Keratinocyte (primary cell): ENCODE data around the gene CYP1A2. TPM values are rescaled to one million over a fixed set of nuclear protein-coding genes. Genes with fewer than 3 reads are reported as not detected.

Source experiments
- DNase-seq: peaks from one replicate; pipeline ENCODE4 v3.0.0-alpha.2; 2011; ENCODE audit warnings: low read depth, missing footprints, low spot score
- FAIRE-seq: peaks from 2 replicates; lab custom pipeline; 2011; peaks lifted over from hg19 to GRCh38; lab: Jason Lieb, UNC
- H2AFZ ChIP-seq: 2 replicates; pipeline ENCODE4 v1.6.0; 2012; ENCODE audit warnings: low read length, control low read depth, inconsistent platforms; ENCODE audit not compliant: control insufficient read depth
- H3K27ac ChIP-seq: 2 replicates; pipeline ENCODE4 v1.5.1; 2011; ENCODE audit warnings: low read length; ENCODE audit not compliant: control insufficient read depth, insufficient read depth
- H3K27me3 ChIP-seq: 3 replicates; pipeline ENCODE4 v1.6.0; 2011; ENCODE audit warnings: low read length; ENCODE audit not compliant: control insufficient read depth, insufficient read depth; ENCODE audit errors: extremely low read depth
- H3K36me3 ChIP-seq, 2 experiments: 2 replicates in 1 of 2; 3 replicates in 1 of 2; pipeline ENCODE4 v1.5.1; 2011; ENCODE audit warnings: low read length in 2 of 2, mild to moderate bottlenecking in 1 of 2; ENCODE audit not compliant: control insufficient read depth in 2 of 2, insufficient read depth in 2 of 2; ENCODE audit errors: extremely low read depth in 1 of 2
- H3K4me1 ChIP-seq: 3 replicates; pipeline ENCODE4 v1.5.1; 2011; ENCODE audit warnings: low read length; ENCODE audit not compliant: control insufficient read depth, insufficient read depth; ENCODE audit errors: extremely low read depth
- H3K4me2 ChIP-seq: 3 replicates; pipeline ENCODE4 v1.6.0; 2011; ENCODE audit warnings: low read depth, low read length; ENCODE audit not compliant: control insufficient read depth, insufficient read depth; ENCODE audit errors: extremely low read depth
- H3K4me3 ChIP-seq, 3 experiments: fragments of 200-600 bp in 1 of 3; sonication (generic) in 1 of 3; 2 replicates in 2 of 3; 3 replicates in 1 of 3; pipeline ENCODE4 v1.5.1; 2011 to 2016; ENCODE audit warnings: low read length in 3 of 3, mild to moderate bottlenecking in 3 of 3, control low read depth in 2 of 3, inconsistent platforms in 1 of 3, low read depth in 1 of 3, mixed read lengths in 1 of 3, mixed run types in 1 of 3, moderate library complexity in 1 of 3; ENCODE audit not compliant: control insufficient read depth in 2 of 3, insufficient read depth in 2 of 3; ENCODE audit errors: extremely low read depth in 1 of 3
- H3K79me2 ChIP-seq: 2 replicates; pipeline ENCODE4 v1.6.0; 2012; ENCODE audit warnings: low read length; ENCODE audit not compliant: control insufficient read depth, insufficient read depth
- H3K9ac ChIP-seq: 3 replicates; pipeline ENCODE4 v1.6.0; 2011; ENCODE audit warnings: low read length; ENCODE audit not compliant: control insufficient read depth, insufficient read depth; ENCODE audit errors: extremely low read depth
- H3K9me1 ChIP-seq: 3 replicates; pipeline ENCODE4 v1.6.0; 2011; ENCODE audit warnings: low read length; ENCODE audit not compliant: control insufficient read depth, insufficient read depth; ENCODE audit errors: extremely low read depth
- H3K9me3 ChIP-seq: 2 replicates; pipeline ENCODE4 v1.5.1; 2012; ENCODE audit warnings: low read depth, low read length; ENCODE audit not compliant: control insufficient read depth
- H4K20me1 ChIP-seq: 3 replicates; pipeline ENCODE4 v1.6.0; 2011; ENCODE audit warnings: low read length; ENCODE audit not compliant: control insufficient read depth, insufficient read depth; ENCODE audit errors: extremely low read depth
- CTCF ChIP-seq, 3 experiments: IDR thresholded peaks in 1 of 3; conservative IDR thresholded peaks in 1 of 3; optimal IDR thresholded peaks in 1 of 3; 2 replicates in 2 of 3; 3 replicates in 1 of 3; pipeline versions ENCODE3 to v1.5.1; 2011; ENCODE audit warnings: low read length in 3 of 3, mild to moderate bottlenecking in 3 of 3, moderate library complexity in 2 of 3, control low read depth in 1 of 3, inconsistent platforms in 1 of 3; ENCODE audit not compliant: insufficient read depth in 2 of 3; ENCODE audit errors: extremely low read depth in 1 of 3
- EZH2 ChIP-seq: IDR thresholded peaks from one replicate; pipeline ENCODE4 v1.6.1; 2012; ENCODE audit warnings: inconsistent platforms, mild to moderate bottlenecking, low read length, moderate library complexity
- dilution Hi-C: fragments of 300-500 bp; cut with MboI; formaldehyde crosslinking; loops from one replicate; pipeline ENCODE4 v1.7.0; 2020; ENCODE audit warnings: low sequenced_read_pairs; ENCODE audit not compliant: extremely low pct_ligation_motif_present
- polyA plus RNA-seq, 5 experiments: library from polyadenylated mRNA; depleted of rRNA in 3 of 5; stranded (reverse) in 3 of 5; stranded (forward) in 1 of 5; unstranded in 1 of 5; fragments of >200 nt; gene quantifications; 1 replicate in 1 of 5; 2 replicates in 3 of 5; 3 replicates in 1 of 5; pipeline versions ENCODE4 v1.2.1 to v1.2.3, GENCODE V29; 2011 to 2012; ENCODE audit warnings: missing spikeins in 2 of 5, low read depth in 1 of 5, low replicate concordance in 1 of 5

CYP1A2 gene
- polyA plus RNA-seq, 1 donor (not counting 4 experiments of a cell fraction or from before 2014, with no cell fraction given) = 0.04 TPM

- Histone ChIP-seq H2AFZ (peak within 1 kb of the TSS; percentile 75), H3K4me3 (peak within 1 kb of the TSS; percentile 44 to 64 (median 64)), H3K27ac (no peak within 1 kb of the TSS), H3K9ac (peak within 1 kb of the TSS; percentile 72), H4K20me1 (no peaks in the 10 kb centered on the region), H3K9me3 (no peaks in the 10 kb centered on the region), H3K27me3 (peaks cover 11% of the 10 kb centered on the region), H3K4me2 (peak within 1 kb of the TSS; percentile 94), H3K36me3 (no peaks in the 10 kb centered on the region), H3K79me2 (no peaks in the 10 kb centered on the region), H3K9me1 (no peaks in the 10 kb centered on the region), H3K4me1 (peaks cover 5% of the 10 kb centered on the region)
- peak; percentile 41 for FAIRE-seq
- TF ChIP-seq EZH2 (no peak), CTCF (optimal IDR thresholded peaks at IDR 0.05 in 1 of 3, IDR thresholded peaks at IDR 0.05 in 1 of 3, conservative IDR thresholded peaks at IDR 0.05 in 1 of 3; ENCODE audit: extremely low read depth in 1 of 3, insufficient read depth in 2 of 3, low read length in 3 of 3) (no peak)
- no peak for DNase-seq
- dilution Hi-C loops = no loop called here
Observed at GRCh38 chr15:74725225-74725774, 23.3 kb upstream of the CYP1A2 start, which contains the start of gene CYP1A1. CYP1A1 (minus strand) TSS chr15:74725528; CDS start chr15:74723097, 2,431 bp downstream.

GRCh38 chr15:74725845-74726773 lies 22.5 kb upstream of the CYP1A2 start:
- no peak for DNase-seq
- no peaks in the 10 kb centered on the region for H3K9me1 ChIP-seq

More at GRCh38 chr15:74725845-74726773, 22.5 kb upstream of the CYP1A2 start:
- peaks cover 5% of the 10 kb centered on the region for H3K4me1 ChIP-seq
- H2AFZ ChIP-seq = peak overlapping the region; percentile 75
- TF ChIP-seq CTCF (optimal IDR thresholded peaks at IDR 0.05 in 1 of 3, IDR thresholded peaks at IDR 0.05 in 1 of 3, conservative IDR thresholded peaks at IDR 0.05 in 1 of 3; ENCODE audit: extremely low read depth in 1 of 3, insufficient read depth in 2 of 3, low read length in 3 of 3) = peak in 1 of 3 experiments; percentile 2
- TF ChIP-seq EZH2 = no peak
- H3K27ac ChIP-seq = no peak overlapping the region
- dilution Hi-C loops = no loop called here
- peak overlapping the region; percentile 72 for H3K9ac ChIP-seq
- peak overlapping the region; percentile 94 for H3K4me2 ChIP-seq
- H3K36me3 ChIP-seq = no peaks in the 10 kb centered on the region
- H3K79me2 ChIP-seq = no peaks in the 10 kb centered on the region
- H4K20me1 ChIP-seq = no peaks in the 10 kb centered on the region
- peak overlapping the region; percentile 44 to 64 (median 64) for H3K4me3 ChIP-seq
- H3K27me3 ChIP-seq = peaks cover 11% of the 10 kb centered on the region
- no peak for FAIRE-seq
- H3K9me3 ChIP-seq = no peaks in the 10 kb centered on the region
